GM19468 (cell line): ENCODE measurements around the gene MAMDC4.
"Not testable (repeated sequence)": the region's sequence is repeated elsewhere in the genome, so short reads cannot be mapped to it uniquely, and the experiment has no call there.

ENCODE experiments used
- ATAC-seq: cut with Tn5 transposase; IDR thresholded peaks from one replicate; pipeline ENCODE4 v1.9.1; 2021; ENCODE audit warnings: mild to moderate bottlenecking, moderate library complexity, moderate number of reproducible peaks; ENCODE audit not compliant: unreplicated experiment; ENCODE audit errors: extremely low read depth

MAMDC4 gene

GRCh38 chr9:136882947-136883283 is 30.8 kb downstream of the MAMDC4 start:
- not testable (repeated sequence) for ATAC-seq

GRCh38 chr9:136883670-136884069 is 31.5 kb downstream of the MAMDC4 start:
- ATAC-seq: not testable (repeated sequence)

DNA sequence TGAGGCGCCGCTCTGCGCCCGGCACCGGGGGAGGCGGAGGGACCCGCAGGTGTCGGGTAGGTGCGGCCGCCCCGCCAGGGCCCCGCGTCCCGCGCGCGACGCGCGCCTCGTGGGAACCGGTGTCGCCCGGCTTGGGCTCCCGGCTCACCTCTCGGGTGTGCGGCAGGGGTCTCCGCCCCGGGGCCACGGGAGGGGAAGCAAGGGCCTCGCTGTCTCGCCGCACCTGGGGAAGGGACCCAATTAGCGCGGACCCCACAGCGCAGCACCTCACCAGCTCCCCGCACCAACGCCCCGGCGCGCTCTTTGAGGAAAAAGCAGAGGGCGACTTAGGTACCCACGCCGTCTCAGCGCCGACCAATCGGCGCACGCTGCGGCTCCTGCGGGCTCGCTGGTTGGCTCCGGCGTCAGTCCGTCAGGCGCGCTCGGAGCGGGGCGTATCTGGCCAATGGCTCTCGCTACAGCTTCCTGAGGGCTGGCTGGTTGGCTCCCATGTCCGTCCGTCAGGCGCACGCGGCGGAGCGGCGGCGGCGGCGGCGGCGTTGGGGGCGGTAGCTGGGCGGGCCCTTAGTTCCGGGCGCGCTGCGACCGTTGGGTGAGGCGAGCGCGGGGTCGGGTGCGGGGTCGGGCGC is 33.9 kb downstream of the MAMDC4 start, which contains the start of gene TRAF2:
Gene TRAF2 (plus strand): TSS at position 567 of the 629 bp plus-strand sequence. CDS start 12,225 bp downstream, outside the sequence.
- ATAC-seq: peak; percentile 73

DNA sequence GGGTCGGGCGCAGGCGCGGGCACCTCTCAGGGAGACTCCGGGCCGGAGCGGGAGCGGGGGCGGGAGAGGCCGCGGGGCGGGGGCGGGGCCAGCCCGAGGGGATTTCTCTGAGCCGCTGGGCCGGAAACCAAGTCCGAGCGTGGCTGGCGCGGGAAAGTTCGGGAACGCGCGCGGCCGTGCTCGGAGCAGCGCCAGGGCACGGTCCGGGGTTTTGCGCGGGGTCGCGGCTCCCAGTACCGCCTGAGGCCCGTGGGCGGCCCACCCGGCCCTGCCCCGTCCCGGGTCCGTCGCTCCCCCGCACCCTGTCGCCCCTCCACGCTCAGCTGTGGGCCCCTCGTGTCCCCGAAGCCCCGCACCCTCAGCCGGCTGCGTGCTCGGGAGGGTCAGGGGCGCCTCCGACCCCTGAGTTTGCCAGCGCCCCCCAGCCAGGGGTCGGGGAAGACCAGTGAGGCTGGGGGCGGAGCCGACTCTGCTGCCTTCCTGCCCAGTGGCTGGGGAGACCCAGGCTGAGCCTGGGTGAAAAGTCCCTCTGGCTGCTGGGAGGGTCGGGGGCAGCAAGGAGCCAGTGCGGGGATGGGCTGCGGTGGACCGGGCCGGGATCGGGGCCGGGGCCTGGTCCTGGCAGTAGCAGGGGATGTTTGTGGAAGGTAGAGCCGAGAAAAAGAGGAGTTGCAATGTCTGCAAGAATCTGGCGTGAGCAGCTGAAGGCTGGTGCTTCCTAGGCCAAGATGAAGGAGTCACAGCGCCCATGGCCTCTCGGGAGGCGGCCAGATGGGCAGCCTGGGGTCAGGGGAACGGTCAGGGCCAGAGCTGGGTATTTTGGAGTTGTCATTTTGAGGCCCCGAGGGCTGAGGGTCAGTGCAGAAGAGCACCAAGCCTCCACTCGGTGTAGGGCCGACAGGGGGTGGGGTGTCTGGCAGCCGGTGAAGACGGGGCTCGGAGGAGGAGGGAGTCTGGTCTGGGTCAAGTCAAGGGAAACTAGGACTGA is 34.8 kb downstream of the MAMDC4 start:
- ATAC-seq: peak; percentile 3

GRCh38 chr9:136888454-136888853 is 36.3 kb downstream of the MAMDC4 start:
- ATAC-seq: no peak

DNA sequence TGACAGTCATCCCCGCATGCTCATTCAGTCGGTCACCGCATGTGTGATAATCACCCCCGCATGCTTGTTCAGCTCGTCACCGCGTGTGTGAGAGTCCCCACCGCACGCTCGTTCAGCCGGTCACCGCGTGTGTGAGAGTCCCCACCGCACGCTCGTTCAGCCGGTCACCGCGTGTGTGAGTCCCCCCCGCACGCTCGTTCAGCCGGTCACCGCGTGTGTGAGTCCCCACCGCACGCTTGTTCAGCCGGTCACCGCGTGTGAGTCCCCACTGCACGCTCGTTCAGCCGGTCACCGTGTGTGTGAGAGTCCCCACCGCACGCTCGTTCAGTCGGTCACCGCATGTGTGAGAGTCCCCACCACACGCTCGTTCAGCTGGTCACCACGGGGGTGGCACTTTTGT is 37.7 kb downstream of the MAMDC4 start:
- ATAC-seq: no peak

GRCh38 chr9:136890661-136891060 is 38.5 kb downstream of the MAMDC4 start:
- no peak for ATAC-seq

DNA sequence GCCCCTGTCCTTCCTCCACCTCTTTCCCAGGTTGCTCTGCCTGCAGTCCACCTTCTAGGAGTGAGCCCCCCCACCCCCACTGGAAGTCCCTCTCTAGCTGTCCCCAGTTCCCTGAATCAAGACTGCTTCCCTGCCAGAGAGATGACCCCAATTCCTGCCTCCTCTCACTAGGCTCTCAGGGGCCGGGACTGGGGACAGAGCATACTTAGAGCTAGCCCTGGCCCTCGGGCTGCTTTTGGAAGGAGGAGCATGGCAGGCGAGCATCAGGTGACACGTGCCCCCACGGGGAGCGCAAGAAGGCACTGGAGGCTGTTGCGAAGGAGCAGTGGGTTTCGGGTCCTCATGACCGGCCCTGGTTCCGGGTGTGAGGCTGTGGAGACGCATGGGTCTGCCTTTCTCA is 43.9 kb downstream of the MAMDC4 start:
- ATAC-seq: no peak

- ATAC-seq: no peak
Measured at GRCh38 chr9:136898483-136899100, 46.4 kb downstream of the MAMDC4 start.

- no peak for ATAC-seq
Measured at GRCh38 chr9:136899196-136899595, 47.0 kb downstream of the MAMDC4 start.

DNA sequence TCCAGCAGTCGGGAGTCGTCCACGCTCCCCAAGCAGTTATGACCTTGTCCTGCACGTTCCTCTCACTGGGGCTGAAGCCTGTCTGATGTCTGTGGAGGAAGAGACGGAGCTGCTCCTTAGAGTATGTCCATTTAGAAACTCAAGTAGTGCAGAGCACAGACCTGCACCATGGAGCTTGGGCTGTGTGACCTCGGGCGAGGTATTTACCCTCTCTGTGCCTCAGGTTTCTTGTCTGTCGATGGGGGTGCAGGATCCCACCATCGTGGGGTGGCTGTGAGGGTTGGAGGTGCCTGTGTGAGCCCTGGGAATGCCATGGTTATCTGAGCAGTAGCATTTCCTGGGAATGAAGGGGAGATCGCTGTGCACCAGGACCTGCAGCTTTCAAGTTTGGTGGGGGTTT is 48.4 kb downstream of the MAMDC4 start:
- no peak for ATAC-seq

GRCh38 chr9:136900988-136901515 is 48.9 kb downstream of the MAMDC4 start:
- no peak for ATAC-seq

DNA sequence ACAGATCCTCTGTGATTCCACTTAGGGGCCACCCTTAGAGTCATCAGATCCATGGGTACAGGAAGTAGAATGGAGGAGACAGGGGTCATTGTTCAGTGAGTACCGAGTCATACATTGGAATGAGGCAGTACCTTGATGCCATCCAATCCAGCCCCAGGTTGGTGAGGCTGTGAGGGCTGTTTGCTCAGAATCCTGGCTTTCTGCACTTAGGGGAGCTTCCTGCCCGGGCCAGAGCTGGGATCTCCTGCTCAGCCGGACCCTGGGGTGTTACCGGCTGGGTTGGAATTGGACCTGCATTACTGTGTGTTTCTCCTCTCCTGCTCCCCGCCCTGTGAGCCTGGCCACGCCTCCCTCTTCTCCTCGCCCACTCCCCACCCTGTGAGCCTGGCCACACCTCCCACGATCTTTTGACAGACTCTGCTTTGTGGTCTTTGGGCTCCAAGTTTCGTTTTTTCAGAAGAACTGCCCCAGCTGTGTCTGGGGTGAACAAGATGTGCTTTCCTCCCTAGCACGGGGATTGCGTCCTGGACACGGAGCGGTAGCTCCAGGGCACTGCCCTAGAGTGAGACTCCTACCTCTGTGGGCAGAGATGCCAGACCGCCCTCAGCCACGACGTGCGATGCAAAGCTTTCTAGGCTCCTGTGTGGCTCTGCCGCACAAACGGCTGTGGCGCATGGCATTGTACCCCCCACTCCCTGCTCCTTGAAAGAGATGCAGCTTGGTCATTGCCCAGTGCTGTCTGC is 49.5 kb downstream of the MAMDC4 start:
- ATAC-seq: no peak

GRCh38 chr9:136902259-136902821 is 50.2 kb downstream of the MAMDC4 start:
- no peak for ATAC-seq

- ATAC-seq: no peak
Measured at GRCh38 chr9:136903041-136903554, 51.0 kb downstream of the MAMDC4 start.

DNA sequence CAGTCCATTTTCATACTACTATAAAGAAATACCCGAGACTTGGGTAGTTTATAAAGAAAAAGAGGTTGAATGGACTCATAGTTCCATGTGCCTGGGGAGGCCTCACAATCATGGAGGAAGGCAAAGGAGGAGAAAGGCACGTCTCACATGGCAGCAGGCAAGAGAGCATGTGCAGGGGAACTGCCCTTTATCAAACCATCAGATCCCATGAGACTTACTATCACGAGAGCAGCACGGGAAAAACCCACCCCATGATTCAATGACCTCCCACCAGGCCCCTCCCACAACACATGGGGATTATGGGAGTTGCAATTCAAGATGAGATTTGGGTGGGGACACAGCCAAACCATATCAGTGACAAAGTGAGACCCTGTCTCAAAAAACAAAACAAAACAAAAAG is 54.1 kb downstream of the MAMDC4 start:
- ATAC-seq: no peak

DNA sequence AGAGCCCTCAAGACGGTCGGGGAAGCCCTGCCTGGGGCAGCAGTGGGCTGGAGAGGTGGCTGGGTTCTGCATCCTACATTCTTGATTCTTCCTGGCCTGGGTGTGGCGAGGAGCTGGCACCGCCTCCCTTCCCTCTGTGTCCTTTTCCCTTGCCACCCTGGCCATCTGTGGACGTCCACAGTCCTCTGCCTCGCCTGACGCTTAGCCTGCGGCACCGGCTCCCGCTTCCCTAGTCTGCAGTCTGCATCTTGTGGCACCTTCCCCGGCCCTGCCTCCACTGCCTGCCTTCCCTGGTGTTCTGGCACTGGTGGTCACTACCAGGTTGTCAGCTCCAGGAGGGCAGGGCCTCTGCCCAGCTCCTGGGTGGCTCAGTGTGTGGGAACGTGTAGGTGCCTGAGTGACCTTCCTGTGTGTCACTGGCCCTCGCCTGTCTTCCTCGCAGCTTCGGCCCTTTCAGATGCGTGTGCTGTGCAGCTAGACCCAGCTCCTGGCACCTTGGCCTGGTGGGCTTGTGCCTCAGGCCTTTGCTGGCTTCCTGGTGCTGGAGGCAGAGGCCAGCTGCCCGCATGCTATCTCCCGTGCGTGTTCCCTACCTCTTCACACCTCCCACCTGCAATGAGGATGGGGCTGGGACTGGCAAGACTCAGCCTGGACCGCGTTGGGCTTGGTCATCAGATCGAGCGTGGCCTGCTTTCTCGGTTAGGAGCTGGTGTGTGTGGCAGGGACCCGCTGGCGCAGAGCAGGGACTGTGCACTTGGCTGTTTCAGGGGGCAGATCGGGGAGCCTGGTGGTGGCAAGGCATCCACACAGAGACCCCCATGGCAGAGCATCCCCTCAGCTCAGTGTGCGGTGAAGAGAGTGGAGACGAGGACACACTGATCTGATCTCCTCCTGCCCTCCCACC is 55.1 kb downstream of the MAMDC4 start:
- ATAC-seq: no peak
